Raji (cell line): Measurements from ENCODE around the gene GPR152.

Source experiments
- POLR2A ChIP-seq: IDR thresholded peaks from 2 replicates; pipeline ENCODE4 v1.6.1; 2011; ENCODE audit warnings: low read depth, low read length, control low read depth; ENCODE audit not compliant: insufficient read depth

The GPR152 gene, protein sequence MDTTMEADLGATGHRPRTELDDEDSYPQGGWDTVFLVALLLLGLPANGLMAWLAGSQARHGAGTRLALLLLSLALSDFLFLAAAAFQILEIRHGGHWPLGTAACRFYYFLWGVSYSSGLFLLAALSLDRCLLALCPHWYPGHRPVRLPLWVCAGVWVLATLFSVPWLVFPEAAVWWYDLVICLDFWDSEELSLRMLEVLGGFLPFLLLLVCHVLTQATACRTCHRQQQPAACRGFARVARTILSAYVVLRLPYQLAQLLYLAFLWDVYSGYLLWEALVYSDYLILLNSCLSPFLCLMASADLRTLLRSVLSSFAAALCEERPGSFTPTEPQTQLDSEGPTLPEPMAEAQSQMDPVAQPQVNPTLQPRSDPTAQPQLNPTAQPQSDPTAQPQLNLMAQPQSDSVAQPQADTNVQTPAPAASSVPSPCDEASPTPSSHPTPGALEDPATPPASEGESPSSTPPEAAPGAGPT

GRCh38 chr11:67452141-67452952, at the start of gene GPR152:
TSS of gene GPR152 (minus strand) at chr11:67452729. CDS start at chr11:67452724, 5 bp downstream.
- no peak for TF ChIP-seq POLR2A

- TF ChIP-seq POLR2A, result no peak
These were observed 49.3 kb upstream of the GPR152 start for GRCh38 chr11:67501854-67502253.

- TF ChIP-seq POLR2A, result no peak
These were observed 48.5 kb upstream of the GPR152 start for GRCh38 chr11:67500831-67501715.

- no peak for TF ChIP-seq POLR2A
These were observed 47.9 kb upstream of the GPR152 start for GRCh38 chr11:67500484-67500821.

- no peak for TF ChIP-seq POLR2A
These were observed 47.4 kb upstream of the GPR152 start for GRCh38 chr11:67499808-67500483.

- no peak for TF ChIP-seq POLR2A
These were observed 46.0 kb upstream of the GPR152 start for GRCh38 chr11:67498544-67498972.

GRCh38 chr11:67497656-67498291, 45.2 kb upstream of the GPR152 start:
- TF ChIP-seq POLR2A, result no peak

DNA sequence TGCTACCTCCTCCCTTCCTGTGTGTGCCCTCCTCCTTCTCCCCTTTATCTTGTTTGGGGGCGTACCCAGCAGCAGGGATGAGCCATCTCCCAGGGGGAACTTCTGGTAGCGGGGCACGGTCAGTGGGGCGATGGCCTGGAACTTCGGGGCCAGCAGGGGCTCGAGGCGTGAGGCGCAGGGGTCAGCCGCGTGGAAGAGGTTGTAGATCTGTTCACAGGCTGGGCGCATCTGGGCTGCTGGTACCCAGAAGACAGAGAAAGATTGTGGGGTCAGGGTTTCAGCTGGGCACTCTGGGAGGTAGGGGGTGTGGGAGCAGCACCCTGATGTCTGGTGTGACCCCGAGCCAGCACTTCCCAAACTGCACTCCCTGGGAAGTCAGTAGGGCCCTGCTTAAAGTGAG, 43.6 kb upstream of the GPR152 start:
- TF ChIP-seq POLR2A, result no peak

DNA sequence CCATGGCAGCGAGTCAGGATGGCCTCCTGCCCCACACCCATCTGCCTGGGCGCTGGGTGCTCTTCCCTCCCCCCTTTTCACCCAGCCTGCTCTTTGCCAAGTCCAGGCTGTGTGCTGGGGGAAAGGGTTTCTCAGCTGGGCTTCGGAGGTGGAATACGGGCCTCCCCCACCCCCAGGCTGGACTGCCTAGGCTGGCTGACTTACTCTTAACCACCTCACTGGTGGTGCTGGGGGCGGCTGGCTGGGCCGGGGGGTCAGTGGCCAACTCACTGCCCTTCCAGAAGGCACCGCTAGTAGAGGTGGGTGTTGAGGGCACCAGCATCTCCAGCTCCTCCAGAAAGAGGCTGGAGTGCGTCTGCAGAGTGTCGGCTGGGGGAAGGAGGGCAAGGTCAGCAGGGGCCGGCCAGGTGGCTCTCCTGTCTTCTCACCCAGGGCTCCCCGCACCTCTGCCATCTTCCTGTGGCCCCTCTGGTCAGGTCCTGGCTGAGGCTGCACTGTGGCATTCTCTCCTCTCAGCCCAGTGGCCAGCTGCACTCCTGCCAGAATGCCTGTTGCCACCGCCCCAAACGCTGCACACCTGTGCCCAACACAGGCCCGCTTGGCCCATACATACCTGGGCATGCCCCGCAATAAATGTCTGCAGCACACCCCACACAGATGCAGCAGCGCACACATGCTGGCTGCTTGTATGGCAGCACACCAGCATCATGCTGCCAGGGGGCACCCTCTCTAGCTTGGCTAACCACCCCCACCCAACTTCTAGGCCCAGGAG, 42.9 kb upstream of the GPR152 start:
- TF ChIP-seq POLR2A, result no peak

GRCh38 chr11:67494371-67495233, 42.1 kb upstream of the GPR152 start:
- TF ChIP-seq POLR2A, result no peak

- TF ChIP-seq POLR2A, result no peak
These were observed 41.2 kb upstream of the GPR152 start for GRCh38 chr11:67493548-67494370.
